Upper lobe of right lung (tissue), 1 donor: ENCODE results near the gene TUG1. TPM values are rescaled to one million over a fixed set of nuclear protein-coding genes. Genes with fewer than 3 reads are reported as not detected.

Source experiments
- ATAC-seq: fragments of 200-7000 bp; cut with Tn5 transposase; one replicate; pipeline ENCODE4 v1.9.1; 2020; ENCODE audit warnings: mild to moderate bottlenecking, moderate library complexity
- DNase-seq: peaks from one replicate; pipeline ENCODE4 v3.0.0-alpha.2; 2020
- H3K27ac ChIP-seq: fragments of 200-600 bp; one replicate; pipeline ENCODE4 v1.8.0; 2022
- H3K27me3 ChIP-seq: fragments of 200-600 bp; one replicate; pipeline ENCODE4 v1.8.0; 2022; ENCODE audit warnings: mild to moderate bottlenecking
- H3K36me3 ChIP-seq: fragments of 200-600 bp; one replicate; pipeline ENCODE4 v1.8.0; 2022
- H3K4me1 ChIP-seq: fragments of 200-600 bp; one replicate; pipeline ENCODE4 v1.8.0; 2022
- H3K4me3 ChIP-seq: fragments of 200-600 bp; one replicate; pipeline ENCODE4 v1.8.0; 2022; ENCODE audit warnings: mild to moderate bottlenecking
- H3K9me3 ChIP-seq: fragments of 200-600 bp; one replicate; pipeline ENCODE4 v1.8.0; 2022
- CTCF ChIP-seq: fragments of 200-600 bp; IDR thresholded peaks from one replicate; pipeline ENCODE4 v1.8.0; 2022; ENCODE audit warnings: antibody characterized with exemption
- intact Hi-C: fragments of 100-400 bp; cut with DNase I; formaldehyde crosslinking; loops from one replicate; pipeline ENCODE4 v1.11.0; 2022
- total RNA-seq: library from RNA; stranded (reverse); fragmentation: NEBNext Ultra II Directional; extraction: Animal tissue kit (Norgen Biotek cat#: 25700); gene quantifications from one replicate; pipeline ENCODE4 v1.2.1, GENCODE V29; 2021
- donor health status: DM: no; HTN: yes; CAD: no; lungs with severe emphysema.

TUG1 gene
- total RNA-seq, 1 donor from 2014 or later = 71.8 TPM

DNA sequence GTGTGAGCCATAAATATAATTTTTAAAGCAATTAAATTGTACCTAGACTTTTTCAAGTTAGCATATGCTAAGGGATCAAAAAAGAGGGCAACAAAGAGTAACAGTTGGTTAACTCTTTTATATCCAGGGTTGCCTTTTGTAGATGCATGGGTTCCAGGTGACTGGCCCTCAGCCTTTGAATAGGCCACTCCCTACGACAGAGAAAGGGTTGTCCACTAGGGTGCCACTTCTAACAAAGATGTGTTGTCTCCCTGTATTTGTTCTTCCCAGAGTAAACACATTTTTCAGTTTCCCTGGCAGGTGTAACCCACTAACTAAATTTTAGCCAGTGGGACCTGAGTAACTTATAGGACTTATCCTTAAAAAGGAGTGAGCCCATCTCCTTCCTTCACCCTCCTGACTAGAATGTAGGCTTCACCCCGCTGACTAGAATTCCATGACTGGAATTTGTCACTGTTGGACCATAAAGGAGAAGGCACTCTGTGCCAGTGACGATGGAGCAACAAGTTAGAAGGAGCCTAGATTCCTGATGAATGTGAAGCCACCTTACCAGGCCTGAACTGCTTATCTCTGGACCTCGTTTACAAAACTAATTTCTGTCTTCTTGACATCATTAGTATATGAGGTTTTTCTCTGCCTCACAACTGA is 16.6 kb downstream of the TUG1 start:
- H3K27ac ChIP-seq = no peak overlapping the region

GRCh38 chr22:30989474-30989873 is 20.4 kb downstream of the TUG1 start:
- H3K4me3 ChIP-seq = no peak overlapping the region
- no peak for DNase-seq
- H3K27me3 ChIP-seq = no peaks in the 10 kb centered on the region
- no peaks in the 10 kb centered on the region for H3K9me3 ChIP-seq
- no peak for TF ChIP-seq CTCF
- no peak overlapping the region for H3K27ac ChIP-seq
- H3K4me1 ChIP-seq = no peaks in the 10 kb centered on the region
- intact Hi-C loops = no loop called here
- ATAC-seq = peak; percentile 49
- no peaks in the 10 kb centered on the region for H3K36me3 ChIP-seq

More for the DNA sequence above, 16.6 kb downstream of the TUG1 start:
- H3K36me3 ChIP-seq = no peaks in the 10 kb centered on the region
- H3K9me3 ChIP-seq = no peaks in the 10 kb centered on the region
- H3K27me3 ChIP-seq = no peaks in the 10 kb centered on the region
- no peak for ATAC-seq
- intact Hi-C loops = no loop called here
- H3K4me3 ChIP-seq = no peak overlapping the region
- DNase-seq = no peak
- no peaks in the 10 kb centered on the region for H3K4me1 ChIP-seq
- no peak for TF ChIP-seq CTCF

- intact Hi-C loops = no loop called here
- no peaks in the 10 kb centered on the region for H3K27me3 ChIP-seq
- H3K36me3 ChIP-seq = no peaks in the 10 kb centered on the region
- no peaks in the 10 kb centered on the region for H3K4me1 ChIP-seq
- no peaks in the 10 kb centered on the region for H3K9me3 ChIP-seq
- H3K4me3 ChIP-seq = no peak overlapping the region
- no peak overlapping the region for H3K27ac ChIP-seq
- DNase-seq = no peak
- no peak for ATAC-seq
- no peak for TF ChIP-seq CTCF
Measured at GRCh38 chr22:30990690-30991089, 21.6 kb downstream of the TUG1 start.

DNA sequence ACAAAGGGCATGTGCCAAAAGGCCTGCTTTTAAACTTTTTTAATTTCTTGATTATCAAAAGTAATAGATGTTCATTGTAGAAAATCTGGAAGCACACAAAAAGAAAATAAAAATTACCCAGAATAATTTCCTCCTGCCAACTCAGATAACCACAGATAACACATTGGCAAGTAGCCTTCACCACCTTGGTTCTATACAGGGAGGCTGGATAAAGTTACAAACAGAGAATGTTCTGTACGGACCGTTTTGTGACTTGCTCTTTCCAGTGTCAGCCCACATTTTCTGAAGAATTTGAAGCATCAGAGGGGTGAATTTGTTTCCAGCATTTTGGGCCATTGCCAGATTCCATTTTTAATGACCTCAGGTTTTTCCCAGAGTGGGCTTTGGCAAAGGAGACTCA is 23.5 kb downstream of the TUG1 start:
- intact Hi-C loops = no loop called here
- DNase-seq (no peak), ATAC-seq (no peak)
- no peaks in the 10 kb centered on the region for H3K36me3 ChIP-seq
- no peaks in the 10 kb centered on the region for H3K9me3 ChIP-seq
- H3K4me1 ChIP-seq = no peaks in the 10 kb centered on the region
- H3K27ac ChIP-seq = no peak overlapping the region
- no peak for TF ChIP-seq CTCF
- H3K27me3 ChIP-seq = no peaks in the 10 kb centered on the region
- H3K4me3 ChIP-seq = no peak overlapping the region

DNA sequence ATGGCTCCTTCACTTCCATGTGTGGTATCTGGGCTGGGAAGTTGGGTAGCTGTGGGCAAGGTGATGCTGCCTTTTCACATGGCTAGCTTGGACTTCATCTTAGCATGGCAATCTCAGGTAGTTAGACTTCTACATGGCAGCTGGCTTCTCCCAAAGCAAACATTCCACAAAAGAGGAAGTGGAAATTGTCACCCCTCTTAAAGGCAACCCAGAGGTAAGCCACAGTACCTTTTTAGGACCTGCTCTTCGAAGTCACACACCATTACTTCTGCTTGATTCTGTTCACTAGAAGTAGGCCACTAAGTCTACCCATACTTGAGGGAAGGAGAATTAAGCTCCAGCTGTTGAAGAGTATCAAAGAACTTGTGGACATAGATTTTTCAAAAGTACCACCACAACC is 25.9 kb downstream of the TUG1 start:
- no peak overlapping the region for H3K4me3 ChIP-seq
- H3K27me3 ChIP-seq = no peaks in the 10 kb centered on the region
- ATAC-seq (no peak), DNase-seq (no peak)
- no peaks in the 10 kb centered on the region for H3K4me1 ChIP-seq
- no peak for TF ChIP-seq CTCF
- H3K36me3 ChIP-seq = no peaks in the 10 kb centered on the region
- H3K27ac ChIP-seq = no peak overlapping the region
- no peaks in the 10 kb centered on the region for H3K9me3 ChIP-seq
- intact Hi-C loops = no loop called here

DNA sequence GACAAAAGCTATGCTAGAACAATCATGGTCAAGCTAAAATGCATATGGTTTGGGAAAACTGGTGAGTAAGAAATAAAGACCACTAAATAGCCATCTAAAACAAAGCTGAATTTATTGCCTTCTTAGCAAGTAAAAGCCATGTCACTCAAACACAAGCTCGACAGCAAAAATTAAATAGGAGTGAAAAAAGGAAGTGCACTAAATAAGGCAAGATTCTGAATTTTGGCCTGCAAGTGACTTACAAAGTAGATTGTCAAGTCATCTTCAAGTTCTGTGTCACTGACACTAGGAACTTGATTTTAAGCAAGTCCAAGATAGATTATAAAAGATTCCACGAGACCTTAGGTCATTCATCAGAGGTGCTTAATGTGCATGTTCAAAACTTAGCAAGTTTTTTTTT is 27.4 kb downstream of the TUG1 start:
- no peak for ATAC-seq
- intact Hi-C loops = no loop called here
- H3K36me3 ChIP-seq = no peaks in the 10 kb centered on the region
- no peak for TF ChIP-seq CTCF
- no peaks in the 10 kb centered on the region for H3K27me3 ChIP-seq
- H3K4me3 ChIP-seq = no peak overlapping the region
- no peaks in the 10 kb centered on the region for H3K4me1 ChIP-seq
- H3K27ac ChIP-seq = no peak overlapping the region
- no peak for DNase-seq
- no peaks in the 10 kb centered on the region for H3K9me3 ChIP-seq
